ENCODE results near the gene MAPK8IP1.
A peak's percentile ranks its signal among the peaks of the same experiment; 100 is the strongest.

DNA sequence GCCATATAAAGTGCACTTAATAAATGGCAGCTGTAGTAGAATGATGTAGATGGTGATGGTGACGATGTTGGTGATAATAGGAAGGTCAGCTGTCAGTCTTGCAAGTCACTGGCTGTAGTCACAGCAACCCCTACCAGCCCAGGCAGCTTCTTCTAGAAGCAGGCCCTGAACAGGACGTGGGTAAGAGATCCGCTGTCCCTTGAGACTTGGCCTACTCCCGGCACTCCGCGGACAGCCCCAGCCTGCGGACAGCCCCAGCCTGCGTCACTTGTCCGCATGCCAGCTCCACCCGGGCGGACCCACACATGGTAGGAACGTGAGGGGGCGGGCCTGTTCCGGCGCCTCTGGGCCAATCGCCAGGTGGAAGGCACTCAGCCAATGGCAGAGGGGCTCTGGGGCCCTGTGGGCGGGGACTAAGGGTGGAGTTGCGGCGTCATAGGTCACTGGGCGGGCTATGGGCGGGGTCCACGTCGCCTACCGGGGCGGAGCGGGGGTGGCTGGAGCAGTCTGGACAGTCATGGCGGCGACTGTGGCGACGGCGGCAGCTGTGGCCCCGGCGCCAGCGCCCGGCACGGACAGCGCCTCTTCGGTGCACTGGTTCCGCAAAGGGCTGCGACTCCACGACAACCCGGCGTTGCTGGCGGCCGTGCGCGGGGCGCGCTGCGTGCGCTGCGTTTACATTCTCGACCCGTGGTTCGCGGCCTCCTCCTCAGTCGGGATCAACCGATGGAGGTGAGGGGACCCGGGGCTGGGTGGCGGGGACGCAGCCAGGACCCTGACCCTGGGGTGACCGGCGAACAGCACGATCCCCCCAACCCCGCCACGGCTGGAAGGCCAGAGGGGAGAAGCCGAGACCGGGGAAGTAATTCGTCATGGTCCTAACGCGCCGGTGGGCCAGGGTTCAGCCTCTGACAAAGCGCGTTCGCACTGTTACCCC, 38.2 kb upstream of the MAPK8IP1 start, which contains the start of gene CRY2:
- peak; percentile 45 to 95 (median 76) for TF ChIP-seq POLR2A (IDR thresholded peaks at IDR 0.05)
- TF ChIP-seq, protein P1, sequence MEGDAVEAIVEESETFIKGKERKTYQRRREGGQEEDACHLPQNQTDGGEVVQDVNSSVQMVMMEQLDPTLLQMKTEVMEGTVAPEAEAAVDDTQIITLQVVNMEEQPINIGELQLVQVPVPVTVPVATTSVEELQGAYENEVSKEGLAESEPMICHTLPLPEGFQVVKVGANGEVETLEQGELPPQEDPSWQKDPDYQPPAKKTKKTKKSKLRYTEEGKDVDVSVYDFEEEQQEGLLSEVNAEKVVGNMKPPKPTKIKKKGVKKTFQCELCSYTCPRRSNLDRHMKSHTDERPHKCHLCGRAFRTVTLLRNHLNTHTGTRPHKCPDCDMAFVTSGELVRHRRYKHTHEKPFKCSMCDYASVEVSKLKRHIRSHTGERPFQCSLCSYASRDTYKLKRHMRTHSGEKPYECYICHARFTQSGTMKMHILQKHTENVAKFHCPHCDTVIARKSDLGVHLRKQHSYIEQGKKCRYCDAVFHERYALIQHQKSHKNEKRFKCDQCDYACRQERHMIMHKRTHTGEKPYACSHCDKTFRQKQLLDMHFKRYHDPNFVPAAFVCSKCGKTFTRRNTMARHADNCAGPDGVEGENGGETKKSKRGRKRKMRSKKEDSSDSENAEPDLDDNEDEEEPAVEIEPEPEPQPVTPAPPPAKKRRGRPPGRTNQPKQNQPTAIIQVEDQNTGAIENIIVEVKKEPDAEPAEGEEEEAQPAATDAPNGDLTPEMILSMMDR (IDR thresholded peaks at IDR 0.05 in 8 of 11, conservative IDR thresholded peaks at IDR 0.05 in 3 of 11): peak in 3 of 11 experiments; percentile 32 to 45 (median 35)
- peak; percentile 93 to 98 (median 98) for TF ChIP-seq POLR2AphosphoS5 (IDR thresholded peaks at IDR 0.05)
